CD4-positive, alpha-beta T cell treated with Interferon gamma for 1 hour (primary cell): ENCODE results near the gene PPOX.

Experiments used
- DNase-seq: peaks from one replicate; pipeline ENCODE4 v3.0.0-alpha.2; 2020

Gene PPOX

GRCh38 chr1:161198897-161199431 lies 32.7 kb downstream of the PPOX start, which contains the start of gene ADAMTS4:
ADAMTS4 (minus strand) TSS chr1:161199054; CDS start chr1:161198627, 427 bp downstream.
- no peak for DNase-seq

- no peak for DNase-seq
These were observed 33.4 kb downstream of the PPOX start for GRCh38 chr1:161199506-161200139.

- DNase-seq = no peak
These were observed 34.3 kb downstream of the PPOX start for GRCh38 chr1:161200421-161200991.

- no peak for DNase-seq
These were observed 35.0 kb downstream of the PPOX start for GRCh38 chr1:161200992-161201835.

- peak; percentile 97 for DNase-seq
These were observed 35.8 kb downstream of the PPOX start, which contains the start of gene NDUFS2 for GRCh38 chr1:161201836-161202712. NDUFS2 (plus strand) TSS chr1:161202367; CDS start chr1:161202386, 19 bp downstream.

GRCh38 chr1:161206411-161207140 lies 40.4 kb downstream of the PPOX start:
- DNase-seq = no peak

- DNase-seq = no peak
These were observed 40.9 kb downstream of the PPOX start for GRCh38 chr1:161207173-161207572.

GRCh38 chr1:161209790-161210409 lies 43.7 kb downstream of the PPOX start:
- DNase-seq = peak; percentile 76

GRCh38 chr1:161214369-161214768 lies 48.1 kb downstream of the PPOX start:
- DNase-seq = no peak

- DNase-seq = peak; percentile 68
These were observed 48.9 kb downstream of the PPOX start, which contains the start of gene FCER1G for GRCh38 chr1:161215076-161215475. FCER1G (plus strand) TSS chr1:161215295; CDS start chr1:161215322, 27 bp downstream.

- DNase-seq = peak; percentile 57
These were observed 50.9 kb downstream of the PPOX start for GRCh38 chr1:161216945-161217712.

GRCh38 chr1:161217831-161218230 lies 51.6 kb downstream of the PPOX start:
- DNase-seq = no peak

GRCh38 chr1:161218301-161219077 lies 52.3 kb downstream of the PPOX start:
- DNase-seq = no peak

GRCh38 chr1:161219078-161219892 lies 53.1 kb downstream of the PPOX start:
- no peak for DNase-seq

GRCh38 chr1:161220002-161220401 lies 53.8 kb downstream of the PPOX start:
- DNase-seq = no peak
